B cell (primary cell): Measurements from ENCODE around the gene VPS37C. TPM values are rescaled to one million over a fixed set of nuclear protein-coding genes. Genes with fewer than 3 reads are reported as not detected.
"Not testable (repeated sequence)": the region's sequence is repeated elsewhere in the genome, so short reads cannot be mapped to it uniquely, and the experiment has no call there.

Experiments
- ATAC-seq: fragments of 200-7000 bp; cut with Tn5 transposase; one replicate; pipeline ENCODE4 v1.10.0; 2021; ENCODE audit warnings: low read depth, mild to moderate bottlenecking, moderate number of reproducible peaks, moderate library complexity
- CTCF ChIA-PET: fragments of 350-600 bp; sonication (Branson Sonifier 250); formaldehyde crosslinking; loops from one replicate; lab custom pipeline; 2021; ENCODE audit warnings: antibody characterized with exemption, inconsistent platforms; lab: Charles Lee
- POLR2A ChIA-PET: fragments of 350-600 bp; sonication (Branson Sonifier 250); formaldehyde crosslinking; loops from one replicate; lab custom pipeline; 2021; ENCODE audit warnings: antibody characterized with exemption; lab: Charles Lee
- DNase-seq: peaks from one replicate; pipeline ENCODE4 v3.0.0; 2013
- H2AFZ ChIP-seq: 2 replicates; pipeline ENCODE4 v1.6.1; 2012; ENCODE audit warnings: mild to moderate bottlenecking, low read depth, low read length; ENCODE audit not compliant: insufficient read depth, poor library complexity, severe bottlenecking
- H3K27ac ChIP-seq, 2 donors: 1 replicate in 1 of 2; 2 replicates in 1 of 2; pipeline ENCODE4 v1.5.1; 2012 to 2013; ENCODE audit warnings: low read length in 2 of 2, mild to moderate bottlenecking in 2 of 2, moderate library complexity in 1 of 2
- H3K27me3 ChIP-seq, 4 experiments: fragments of 200-600 bp in 1 of 4; sonication (generic) in 1 of 4; replicated peaks in 1 of 4; 1 replicate in 2 of 4; 2 replicates in 2 of 4; pipeline versions ENCODE4 v1.6.1 to v1.7.0; 2013 to 2016; ENCODE audit warnings: low read length in 3 of 4, mild to moderate bottlenecking in 2 of 4, mixed read lengths in 1 of 4, moderate library complexity in 1 of 4; ENCODE audit not compliant: insufficient read depth in 4 of 4, control insufficient read depth in 3 of 4; ENCODE audit errors: control extremely low read depth in 1 of 4
- H3K36me3 ChIP-seq, 2 experiments: replicated peaks in 1 of 2; 1 replicate in 1 of 2; 2 replicates in 1 of 2; pipeline versions ENCODE4 v1.6.1 to v1.7.1; 2013; ENCODE audit warnings: low read length in 1 of 2; ENCODE audit not compliant: insufficient read depth in 2 of 2, control insufficient read depth in 1 of 2; ENCODE audit errors: control extremely low read depth in 1 of 2, extremely low read depth in 1 of 2
- H3K4me1 ChIP-seq, 2 donors: fragments of 200-600 bp in 1 of 2; sonication (generic) in 1 of 2; 1 replicate in 1 of 2; 2 replicates in 1 of 2; pipeline versions ENCODE4 v1.5.1 to v1.6.1; 2013 to 2017; ENCODE audit warnings: low read length in 2 of 2; ENCODE audit not compliant: control insufficient read depth in 2 of 2, insufficient read depth in 2 of 2
- H3K4me2 ChIP-seq: replicated peaks from 2 replicates; pipeline ENCODE3; 2012; ENCODE audit warnings: mild to moderate bottlenecking, low read depth, low read length; ENCODE audit not compliant: poor library complexity, severe bottlenecking
- H3K4me3 ChIP-seq, 5 experiments: fragments of 200-600 bp in 1 of 5; sonication (generic) in 1 of 5; 1 replicate in 3 of 5; 2 replicates in 2 of 5; pipeline versions ENCODE4 v1.5.1 to v1.7.0; 2011 to 2016; ENCODE audit warnings: low read length in 4 of 5, mild to moderate bottlenecking in 4 of 5, low read depth in 2 of 5, control low read depth in 1 of 5, moderate library complexity in 1 of 5; ENCODE audit not compliant: insufficient read depth in 1 of 5; ENCODE audit errors: control extremely low read depth in 1 of 5, extremely low read depth in 1 of 5
- H3K79me2 ChIP-seq: fragments of 200-600 bp; sonication (generic); one replicate; pipeline ENCODE4 v1.6.0; 2016; ENCODE audit warnings: low read length; ENCODE audit not compliant: control insufficient read depth, insufficient read depth
- H3K9ac ChIP-seq: fragments of 200-600 bp; sonication (generic); 2 replicates; pipeline ENCODE4 v1.6.1; 2017; ENCODE audit warnings: mild to moderate bottlenecking, low read length, moderate library complexity
- H3K9me3 ChIP-seq, 3 donors: one replicate each; pipeline versions ENCODE4 v1.6.1 to v1.7.1; 2013; ENCODE audit warnings: low read length in 2 of 3; ENCODE audit not compliant: control insufficient read depth in 2 of 3, insufficient read depth in 1 of 3; ENCODE audit errors: control extremely low read depth in 1 of 3
- H4K20me1 ChIP-seq: 2 replicates; pipeline ENCODE4 v1.6.0; 2012; ENCODE audit warnings: mild to moderate bottlenecking, low read length; ENCODE audit not compliant: insufficient read depth, control insufficient read depth, poor library complexity, severe bottlenecking
- H3K27ac Mint-ChIP-seq: one replicate; pipeline ENCODE4 v1.8.0; 2021; ENCODE audit warnings: mixed read lengths
- H3K27me3 Mint-ChIP-seq: one replicate; pipeline ENCODE4 v1.8.0; 2021; ENCODE audit warnings: mixed read lengths
- H3K4me1 Mint-ChIP-seq: one replicate; pipeline ENCODE4 v1.8.0; 2021; ENCODE audit warnings: mixed read lengths
- H3K4me3 Mint-ChIP-seq: one replicate; pipeline ENCODE4 v1.8.0; 2021; ENCODE audit warnings: mixed read lengths
- H3K9me3 Mint-ChIP-seq: one replicate; pipeline ENCODE4 v1.8.0; 2022; ENCODE audit warnings: mixed read lengths; ENCODE audit not compliant: insufficient read depth
- CTCF ChIP-seq: fragments of 200-600 bp; IDR thresholded peaks from one replicate; pipeline ENCODE4 v1.8.0; 2022; ENCODE audit warnings: antibody characterized with exemption, mild to moderate bottlenecking
- EZH2 ChIP-seq: IDR thresholded peaks from 2 replicates; pipeline ENCODE4 v1.6.1; 2012; ENCODE audit warnings: borderline replicate concordance, low read depth, mild to moderate bottlenecking, moderate library complexity, low read length; ENCODE audit not compliant: insufficient read depth, poor library complexity, severe bottlenecking
- WGBS: methylation state at CpG from one replicate; pipeline ENCODE4 v1.1.5; 2013; ENCODE audit warnings: missing lambda C conversion rate; ENCODE audit not compliant: insufficient coverage; 5-methylcytosine and 5-hydroxymethylcytosine counted together
- intact Hi-C: fragments of 100-400 bp; cut with micrococcal nuclease; formaldehyde crosslinking; loops from one replicate; pipeline ENCODE4 v1.10.0; 2022
- polyA plus RNA-seq: library from polyadenylated mRNA; depleted of rRNA; stranded (reverse); fragments of >200 nt; gene quantifications from 2 replicates; pipeline ENCODE4 v1.2.3, GENCODE V29; 2012
- total RNA-seq, 2 donors: library from RNA; stranded (reverse); fragments of 120-200 nt in 1 of 2; gene quantifications; 1 replicate in 1 of 2; 2 replicates in 1 of 2; pipeline versions ENCODE4 v1.2.3 to v1.2.4, GENCODE V29; 2013 to 2022

The VPS37C gene
- total and polyA plus RNA-seq, 2 donors (not counting 1 experiment from before 2014, with no cell fraction given), result 6.4 to 20.1 TPM

- peaks cover 11% of the 10 kb centered on the region for H3K27me3 Mint-ChIP-seq
- Histone ChIP-seq H3K9me3 (no peaks in the 10 kb centered on the region), H3K4me2 (no peak overlapping the region), H3K27me3 (no peaks in the 10 kb centered on the region), H3K4me3 (no peak overlapping the region), H3K9ac (no peak overlapping the region), H3K4me1 (no peaks in the 10 kb centered on the region), H3K79me2 (no peaks in the 10 kb centered on the region), H2AFZ (no peak overlapping the region), H3K27ac (no peak overlapping the region), H3K36me3 (no peaks in the 10 kb centered on the region), H4K20me1 (no peaks in the 10 kb centered on the region)
- no peak for DNase-seq
- ATAC-seq, result no peak
- no peak overlapping the region for H3K4me3 Mint-ChIP-seq
- ChIA-PET POLR2A (interaction anchor here (0.7 kb wide), 1 partner anchor 70 kb away, joined by 3 read pairs; no protein-coding TSS in a partner anchor), CTCF (interaction anchor here (2.0 to 6.5 kb wide), 2 partner anchors 8 to 214 kb away, joined by 7 to 53 read pairs; partner anchors contain the start of gene CD6)
- no peak for TF ChIP-seq CTCF
- TF ChIP-seq EZH2, result no peak
- WGBS, result 96% methylated on average over 2 of the region's 4 CpGs
- H3K27ac Mint-ChIP-seq, result no peak overlapping the region
- H3K9me3 Mint-ChIP-seq, result no peaks in the 10 kb centered on the region
- H3K4me1 Mint-ChIP-seq, result peaks cover 3% of the 10 kb centered on the region
- intact Hi-C loops, result no loop called here
Observed at GRCh38 chr11:61183645-61184044, 22.4 kb upstream of the VPS37C start.

- no peaks in the 10 kb centered on the region for H3K9me3 ChIP-seq
- H3K4me1 Mint-ChIP-seq, result no peaks in the 10 kb centered on the region
- no peak overlapping the region for H3K9ac ChIP-seq
- no peaks in the 10 kb centered on the region for H3K36me3 ChIP-seq
- H3K4me2 ChIP-seq, result no peak overlapping the region
- H3K9me3 Mint-ChIP-seq, result no peaks in the 10 kb centered on the region
- H3K27ac ChIP-seq, result no peak overlapping the region
- no peak for ATAC-seq
- no peaks in the 10 kb centered on the region for H3K27me3 ChIP-seq
- no peak overlapping the region for H3K4me3 ChIP-seq
- no peak overlapping the region for H2AFZ ChIP-seq
- H3K27ac Mint-ChIP-seq, result no peak overlapping the region
- H4K20me1 ChIP-seq, result no peaks in the 10 kb centered on the region
- ChIA-PET POLR2A (no interaction called here), CTCF (no interaction called here)
- DNase-seq, result no peak
- no peak overlapping the region for H3K4me3 Mint-ChIP-seq
- peaks cover 11% of the 10 kb centered on the region for H3K27me3 Mint-ChIP-seq
- no peak for TF ChIP-seq CTCF
- TF ChIP-seq EZH2, result no peak
- intact Hi-C loops, result no loop called here
- H3K79me2 ChIP-seq, result no peaks in the 10 kb centered on the region
- 100% methylated on average over 2 of the region's 4 CpGs for WGBS
- no peaks in the 10 kb centered on the region for H3K4me1 ChIP-seq
Observed at GRCh38 chr11:61181489-61181888, 20.3 kb upstream of the VPS37C start.

GRCh38 chr11:61180205-61180604 is 19.0 kb upstream of the VPS37C start:
- H3K4me3 Mint-ChIP-seq, H3K9me3 Mint-ChIP-seq, ATAC-seq, POLR2A ChIA-PET, H3K4me2 ChIP-seq, intact Hi-C loops, H3K79me2 ChIP-seq, DNase-seq, H3K4me3 ChIP-seq, H3K4me1 ChIP-seq, H3K9me3 ChIP-seq, H3K27me3 ChIP-seq, H3K36me3 ChIP-seq, H3K27ac Mint-ChIP-seq, CTCF ChIA-PET, H3K9ac ChIP-seq, H3K27ac ChIP-seq, H3K4me1 Mint-ChIP-seq, H2AFZ ChIP-seq, H4K20me1 ChIP-seq: not testable (repeated sequence)
- H3K27me3 Mint-ChIP-seq, result peaks cover 20% of the 10 kb centered on the region
- WGBS, result 98% methylated on average over 5 of the region's 6 CpGs
